ENCODE results near the gene EIF3A. TPM values are rescaled to one million over a fixed set of nuclear protein-coding genes. Genes with fewer than 3 reads are reported as not detected.
A peak's percentile ranks its signal among the peaks of the same experiment; 100 is the strongest.

Gene EIF3A
- total and polyA plus RNA-seq, 2 of the 8 experiments (the other 6 are each of a cell fraction or from before 2014, with no cell fraction given): 26.8 to 209 TPM

DNA sequence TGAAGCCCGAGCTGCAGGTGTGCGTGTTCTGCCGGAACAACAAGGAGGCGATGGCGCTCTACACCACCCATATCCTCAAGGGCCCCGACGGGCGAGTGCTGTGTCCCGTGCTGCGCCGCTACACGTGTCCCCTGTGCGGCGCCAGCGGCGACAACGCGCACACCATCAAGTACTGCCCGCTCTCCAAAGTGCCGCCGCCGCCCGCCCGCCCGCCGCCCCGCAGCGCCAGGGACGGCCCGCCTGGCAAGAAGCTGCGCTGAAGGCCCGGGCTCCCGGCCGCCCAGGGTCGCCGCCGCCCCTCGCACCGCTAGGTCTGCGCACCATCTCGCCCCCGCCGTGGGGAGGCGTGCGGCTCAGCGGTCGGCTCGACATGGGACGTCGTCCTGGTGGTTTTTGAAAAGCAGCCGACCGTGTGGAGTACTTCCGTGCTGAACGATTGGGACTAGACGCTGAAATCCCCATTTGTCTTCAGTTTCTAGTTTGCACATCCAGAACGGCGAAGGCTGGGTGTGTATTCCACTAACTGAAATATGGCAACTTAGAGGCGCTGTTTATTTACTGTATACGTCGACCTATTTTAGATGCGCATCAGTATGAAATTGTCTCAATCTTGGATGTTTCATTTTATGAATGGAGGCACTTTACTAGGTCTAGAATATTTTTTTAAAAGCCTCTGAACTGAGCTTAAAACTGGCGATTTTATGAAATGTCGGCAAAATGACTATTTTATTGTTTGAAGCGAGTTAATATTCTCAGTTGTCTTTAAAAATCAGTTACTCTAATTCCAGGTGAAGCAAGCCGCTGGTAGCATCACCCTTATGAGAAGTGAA, 50.0 kb downstream of the EIF3A start:
- ChIA-PET POLR2A (ENCODE audit: partially characterized antibody) (interaction anchor here (0.6 to 4.7 kb wide), 19 partner anchors 8 to 295 kb away, joined by 3 to 30 read pairs (median 5); partner anchors contain the start of genes CACUL1, DENND10 and EIF3A), CTCF (ENCODE audit: partially characterized antibody) (interaction anchor here (0.6 kb wide), 1 partner anchor 194 kb away, joined by 3 read pairs; no protein-coding TSS in a partner anchor)
- FAIRE-seq (no peak), DNase-seq (ENCODE audit: low read depth in 1 of 2, low spot score in 2 of 2) (peak in 1 of 2 experiments; percentile 79)
- H3K79me1 ChIP-seq (ENCODE audit: low read depth, low read length): no peaks in the 10 kb centered on the region; the same call in 1 of the 2 replicates
- H2AFZ ChIP-seq (ENCODE audit: low read length): no peak overlapping the region
- H2BK15ac ChIP-seq (ENCODE audit: low read length): no peak overlapping the region
- no peak overlapping the region for H2AK5ac ChIP-seq (ENCODE audit: low read depth, low read length)
- H3K4me1 ChIP-seq (replicated peaks in 1 of 4; ENCODE audit: control insufficient read depth in 3 of 4, insufficient read depth in 4 of 4, low read length in 3 of 4): peaks cover 0 to 3% (median 1%) of the 10 kb centered on the region in 4 experiments; a peak in 4 of 7 replicates
- 11% methylated on average over 42 of the region's 65 CpGs; no CpG with 5 or more reads in 1 of the 2 experiments for WGBS, 2 experiments (ENCODE audit: extremely low coverage in 1 of 2, insufficient coverage in 1 of 2, insufficient read length in 1 of 2, insufficient replicate concordance in 2 of 2, low coverage in 1 of 2, low lambda C conversion rate in 2 of 2, missing lambda C conversion rate in 1 of 2)
- 0 out of 2 replicates have a peak overlapping the region, but pooled peaks have one; percentile 22 for H3K18ac ChIP-seq (ENCODE audit: extremely low read depth, low read length)
- no peak overlapping the region for H4K91ac ChIP-seq (replicated peaks; ENCODE audit: insufficient read length, low read length)
- no peak overlapping the region for H2BK20ac ChIP-seq (ENCODE audit: low read length)
- peaks cover 9% of the 10 kb centered on the region for H3K23me2 ChIP-seq (ENCODE audit: low read depth, low read length)
- H3K36me3 ChIP-seq (ENCODE audit: control insufficient read depth in 2 of 4, insufficient read depth in 4 of 4, low read length in 3 of 4): peaks cover 3 to 22% (median 11%) of the 10 kb centered on the region in 4 experiments; a peak in 6 of 8 replicates
- peak overlapping the region; percentile 39 to 62 (median 50) for H3K4me3 ChIP-seq (ENCODE audit: extremely low read depth in 1 of 4, insufficient read depth in 2 of 4, low read depth in 3 of 4, low read length in 4 of 4)
- TF ChIP-seq TAF1 (IDR thresholded peaks at IDR 0.05; ENCODE audit: low read depth, low read length): 0 out of 2 replicates have a peak, but pooled peaks have one; percentile 35
- no peak for TF ChIP-seq JUN (IDR thresholded peaks at IDR 0.05; ENCODE audit: low read depth, low read length)
- TF ChIP-seq, protein P1, sequence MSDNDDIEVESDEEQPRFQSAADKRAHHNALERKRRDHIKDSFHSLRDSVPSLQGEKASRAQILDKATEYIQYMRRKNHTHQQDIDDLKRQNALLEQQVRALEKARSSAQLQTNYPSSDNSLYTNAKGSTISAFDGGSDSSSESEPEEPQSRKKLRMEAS (IDR thresholded peaks at IDR 0.05): peak; percentile 85
- peak; percentile 44 for TF ChIP-seq NANOG (IDR thresholded peaks at IDR 0.05; ENCODE audit: insufficient read depth, low read depth, low read length, poor library complexity, severe bottlenecking)
- TF ChIP-seq, protein P2, sequence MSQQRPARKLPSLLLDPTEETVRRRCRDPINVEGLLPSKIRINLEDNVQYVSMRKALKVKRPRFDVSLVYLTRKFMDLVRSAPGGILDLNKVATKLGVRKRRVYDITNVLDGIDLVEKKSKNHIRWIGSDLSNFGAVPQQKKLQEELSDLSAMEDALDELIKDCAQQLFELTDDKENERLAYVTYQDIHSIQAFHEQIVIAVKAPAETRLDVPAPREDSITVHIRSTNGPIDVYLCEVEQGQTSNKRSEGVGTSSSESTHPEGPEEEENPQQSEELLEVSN (IDR thresholded peaks at IDR 0.05): peak; percentile 45
- peak; percentile 11; the same call in 1 of the 2 replicates for TF ChIP-seq CREB1 (IDR thresholded peaks at IDR 0.05)
- no peak for TF ChIP-seq POU5F1 (IDR thresholded peaks at IDR 0.05; ENCODE audit: low read depth, low read length)
- no peak overlapping the region for H4K5ac ChIP-seq (ENCODE audit: insufficient read length, low read depth, low read length)
- H3K56ac ChIP-seq (replicated peaks; ENCODE audit: insufficient read length, low read depth, low read length): no peak overlapping the region
- H2BK5ac ChIP-seq (ENCODE audit: low read depth, low read length): no peak overlapping the region
- no peak overlapping the region for H3K4ac ChIP-seq (replicated peaks; ENCODE audit: insufficient read length, low read depth, low read length)
- H3K9ac ChIP-seq (replicated peaks in 1 of 4; ENCODE audit: extremely low read depth in 1 of 4, low read depth in 3 of 4, low read length in 3 of 4): peak overlapping the region in 1 of 4 experiments; percentile 55; a peak in 1 of 7 replicates
- H3K9me3 ChIP-seq (ENCODE audit: insufficient read depth in 2 of 2, low read depth in 1 of 2, low read length in 1 of 2): no peaks in the 10 kb centered on the region
- no peak overlapping the region for H4K8ac ChIP-seq (ENCODE audit: extremely low read depth, insufficient read depth, low read length)
- no peak overlapping the region for H2BK120ac ChIP-seq (replicated peaks; ENCODE audit: low read depth, low read length)
- H3K79me2 ChIP-seq (ENCODE audit: control insufficient read depth in 1 of 2, insufficient read depth in 2 of 2, low read length in 2 of 2): no peaks in the 10 kb centered on the region
- H3K14ac ChIP-seq (ENCODE audit: insufficient read length): no peak overlapping the region
- H3K4me2 ChIP-seq (ENCODE audit: insufficient read depth in 1 of 2, low read depth in 2 of 2, low read length in 2 of 2): peak overlapping the region; percentile 68 to 75
- H3K27ac ChIP-seq (ENCODE audit: low read depth, low read length): no peak overlapping the region
- H4K20me1 ChIP-seq (replicated peaks in 1 of 2; ENCODE audit: control insufficient read depth in 1 of 2, insufficient read depth in 2 of 2, low read length in 2 of 2): peaks cover 7 to 13% of the 10 kb centered on the region in 2 experiments
- no peaks in the 10 kb centered on the region for H3K27me3 ChIP-seq (replicated peaks in 1 of 4; ENCODE audit: control insufficient read depth in 3 of 4, extremely low read depth in 1 of 4, insufficient read depth in 3 of 4, low read length in 3 of 4)
- no peak overlapping the region for H2BK12ac ChIP-seq (ENCODE audit: low read depth, low read length)
- H3K23ac ChIP-seq (ENCODE audit: insufficient read length): no peak overlapping the region
